ENCODE measurements around the gene GPATCH2. TPM values are rescaled to one million over a fixed set of nuclear protein-coding genes. Genes with fewer than 3 reads are reported as not detected.

Gene GPATCH2
- total RNA-seq, 1 donor from 2014 or later = 10.6 TPM

DNA sequence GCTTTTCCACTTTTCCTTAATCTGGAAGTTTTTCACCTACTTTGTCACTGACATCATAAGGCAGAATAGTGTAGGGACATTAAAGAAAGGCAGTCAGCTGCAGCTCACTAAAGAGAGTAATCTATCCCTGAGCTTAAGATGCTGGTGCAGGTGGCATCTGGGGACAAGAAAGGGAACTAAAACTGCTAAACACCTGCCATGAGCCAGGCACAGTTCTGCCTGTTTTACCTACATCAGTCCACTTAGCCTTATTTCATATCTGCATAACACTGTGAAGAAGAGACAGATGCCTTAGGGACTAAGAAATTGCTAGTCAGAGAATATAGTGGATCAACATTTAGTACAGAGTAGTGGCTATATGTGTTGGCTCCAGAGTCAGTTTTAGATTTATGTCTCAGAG lies 88.1 kb downstream of the GPATCH2 start:
- H3K27me3 ChIP-seq (ENCODE audit: control insufficient read depth, insufficient read depth, low read length) = no peaks in the 10 kb centered on the region
- no peak for DNase-seq (ENCODE audit: low read depth)
- TF ChIP-seq CTCF (IDR thresholded peaks at IDR 0.05; ENCODE audit: insufficient read depth, low read length, poor library complexity, severe bottlenecking) = no peak

GRCh38 chr1:217542136-217542777 lies 88.6 kb downstream of the GPATCH2 start:
- no peak for TF ChIP-seq CTCF (IDR thresholded peaks at IDR 0.05; ENCODE audit: insufficient read depth, low read length, poor library complexity, severe bottlenecking)

More for the DNA sequence above, 88.1 kb downstream of the GPATCH2 start:
- H3K4me3 ChIP-seq (ENCODE audit: low read depth, low read length) = no peak overlapping the region
- no peaks in the 10 kb centered on the region for H3K36me3 ChIP-seq (ENCODE audit: control insufficient read depth, insufficient read depth, low read length)

GRCh38 chr1:217540321-217540720 lies 90.6 kb downstream of the GPATCH2 start:
- H3K27me3 ChIP-seq (ENCODE audit: control insufficient read depth, insufficient read depth, low read length) = no peaks in the 10 kb centered on the region
- no peak for DNase-seq (ENCODE audit: low read depth)
- no peak overlapping the region for H3K4me3 ChIP-seq (ENCODE audit: low read depth, low read length)
- H3K36me3 ChIP-seq (ENCODE audit: control insufficient read depth, insufficient read depth, low read length) = no peaks in the 10 kb centered on the region
- no peak for TF ChIP-seq CTCF (IDR thresholded peaks at IDR 0.05; ENCODE audit: insufficient read depth, low read length, poor library complexity, severe bottlenecking)

More at GRCh38 chr1:217542136-217542777, 88.6 kb downstream of the GPATCH2 start:
- no peaks in the 10 kb centered on the region for H3K27me3 ChIP-seq (ENCODE audit: control insufficient read depth, insufficient read depth, low read length)
- no peak for DNase-seq (ENCODE audit: low read depth)
- H3K36me3 ChIP-seq (ENCODE audit: control insufficient read depth, insufficient read depth, low read length) = no peaks in the 10 kb centered on the region
- H3K4me3 ChIP-seq (ENCODE audit: low read depth, low read length) = no peak overlapping the region

DNA sequence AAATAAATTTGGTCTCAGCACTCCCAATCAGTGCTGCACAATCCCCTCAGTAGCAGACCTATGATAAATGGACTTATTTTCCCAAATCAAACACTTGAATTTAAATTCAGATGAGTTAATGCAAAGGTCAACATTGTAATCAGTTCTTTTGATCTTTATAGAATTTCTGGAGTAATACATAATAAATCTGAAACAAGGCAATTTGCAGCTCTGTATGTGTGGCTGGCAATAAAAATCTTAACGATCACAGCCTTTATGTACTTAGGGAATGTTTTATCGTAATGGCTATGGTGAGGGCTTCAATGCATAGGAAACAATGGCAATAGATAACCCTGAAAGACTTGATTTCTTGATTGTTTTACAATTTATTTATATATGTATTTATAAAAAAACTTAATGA lies 91.4 kb downstream of the GPATCH2 start:
- no peak for DNase-seq (ENCODE audit: low read depth)
- no peak for TF ChIP-seq CTCF (IDR thresholded peaks at IDR 0.05; ENCODE audit: insufficient read depth, low read length, poor library complexity, severe bottlenecking)
- no peaks in the 10 kb centered on the region for H3K27me3 ChIP-seq (ENCODE audit: control insufficient read depth, insufficient read depth, low read length)
- no peak overlapping the region for H3K4me3 ChIP-seq (ENCODE audit: low read depth, low read length)
- H3K36me3 ChIP-seq (ENCODE audit: control insufficient read depth, insufficient read depth, low read length) = no peaks in the 10 kb centered on the region

DNA sequence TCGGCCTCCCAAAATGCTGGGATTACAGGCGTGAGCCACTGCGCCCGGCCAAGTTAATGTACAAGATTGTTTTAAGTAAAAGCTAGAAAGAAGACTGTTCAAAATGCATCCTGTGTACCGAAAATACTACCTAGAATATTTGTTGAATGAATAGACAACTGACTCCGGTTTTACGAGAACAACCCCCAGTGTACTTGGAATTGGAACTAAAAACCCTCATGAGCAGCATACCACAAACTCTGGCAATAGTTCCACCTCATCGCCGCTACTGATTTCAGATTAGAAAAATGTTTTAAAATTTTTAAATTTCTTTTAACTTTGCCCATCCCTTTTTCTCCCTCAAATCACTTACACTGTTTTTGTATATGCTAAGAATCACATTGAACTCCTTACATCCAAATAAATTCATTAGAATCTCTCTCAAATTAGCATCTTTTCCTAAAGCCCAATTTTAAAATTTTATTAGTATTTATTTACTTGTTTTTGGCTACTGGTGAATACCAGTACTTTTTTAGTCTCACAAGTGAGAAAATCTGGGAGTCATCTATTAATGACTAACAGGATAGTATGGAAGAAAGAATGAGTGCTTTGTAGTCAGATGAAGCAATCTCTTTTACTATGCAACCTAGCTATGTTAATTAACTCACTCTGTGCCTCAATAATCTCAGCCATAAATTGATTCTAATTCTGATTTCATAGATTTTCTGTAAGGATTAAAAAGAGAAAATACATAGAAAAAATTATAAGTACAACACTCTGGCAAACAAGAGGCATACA lies 95.1 kb downstream of the GPATCH2 start:
- Histone ChIP-seq H3K36me3 (ENCODE audit: control insufficient read depth, insufficient read depth, low read length) (no peaks in the 10 kb centered on the region), H3K4me3 (ENCODE audit: low read depth, low read length) (no peak overlapping the region), H3K27me3 (ENCODE audit: control insufficient read depth, insufficient read depth, low read length) (no peaks in the 10 kb centered on the region)
- no peak for TF ChIP-seq CTCF (IDR thresholded peaks at IDR 0.05; ENCODE audit: insufficient read depth, low read length, poor library complexity, severe bottlenecking)
- DNase-seq (ENCODE audit: low read depth) = peak; percentile 7

Data from kidney epithelial cell (primary cell).